ENCODE data around the gene TMEM213.

The TMEM213 gene

DNA sequence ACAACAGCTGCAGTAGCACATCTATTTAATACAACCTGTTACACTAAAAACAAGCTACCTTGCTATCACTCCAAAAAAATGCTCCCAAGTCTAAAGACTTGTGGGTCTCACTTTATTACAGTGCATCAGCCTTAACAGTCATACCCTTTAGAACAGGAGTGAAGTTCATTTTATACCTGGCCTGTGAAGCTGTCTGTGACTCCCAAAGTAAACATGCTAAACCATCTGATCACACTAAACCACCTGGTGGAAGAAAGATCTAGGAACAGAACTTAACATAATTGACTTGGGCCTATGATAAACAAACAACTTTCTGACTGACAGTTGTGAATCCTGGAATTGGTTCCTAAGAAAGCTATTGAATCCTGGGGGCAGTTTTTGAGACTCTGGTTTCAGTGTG lies 81.1 kb downstream of the TMEM213 start:
- DNase-seq: no peak

DNA sequence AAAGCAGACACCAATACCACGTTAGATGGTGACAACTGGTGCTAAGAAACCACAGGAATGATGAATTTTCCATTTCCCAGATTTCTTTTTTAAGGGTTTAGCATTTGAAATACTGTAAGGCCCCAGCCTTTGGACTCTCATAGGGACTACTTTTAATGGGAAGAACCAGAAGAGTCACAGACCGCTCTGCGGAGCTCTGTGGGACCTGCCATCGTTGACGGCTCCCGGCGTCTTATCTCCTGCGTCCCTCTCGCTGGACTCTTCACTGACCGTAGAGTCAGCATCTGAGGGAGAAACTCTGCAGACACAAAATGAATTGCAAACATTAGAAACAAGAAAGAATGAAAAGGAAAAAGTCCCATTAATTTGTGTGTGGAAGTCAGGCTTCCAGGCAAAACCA lies 81.6 kb downstream of the TMEM213 start:
- DNase-seq: no peak

DNA sequence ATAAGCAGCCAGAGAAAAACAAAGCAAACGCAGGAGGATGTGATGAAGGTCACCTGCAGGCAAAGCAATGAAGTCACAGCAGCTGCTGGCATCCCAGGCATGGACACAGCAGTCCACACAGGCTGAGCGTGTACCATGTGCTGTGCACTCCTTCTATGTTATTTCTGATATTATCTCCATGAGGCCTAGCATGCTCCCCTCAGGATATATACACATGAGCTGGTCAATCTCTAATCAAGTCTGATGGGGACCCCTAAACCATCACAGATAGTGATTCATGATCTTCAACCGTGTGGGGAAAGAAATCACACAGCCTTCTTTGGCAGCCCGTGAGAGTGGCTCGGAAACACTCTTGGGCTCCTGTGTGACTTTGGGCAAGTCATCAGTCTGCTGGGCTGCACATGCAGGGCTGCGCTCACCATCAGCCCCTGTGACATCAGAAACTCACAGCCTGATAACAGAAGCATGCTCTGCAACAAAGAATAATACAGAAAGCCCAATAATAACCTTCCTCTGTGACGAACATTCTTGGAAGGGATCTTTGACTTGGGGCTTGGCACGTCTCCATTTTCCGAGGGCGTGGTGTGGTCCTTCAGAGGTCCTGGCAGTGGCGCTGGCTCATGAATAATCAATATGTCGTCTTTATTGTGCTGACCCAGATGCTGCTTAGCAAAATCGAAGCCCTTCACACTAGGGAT lies 83.2 kb downstream of the TMEM213 start:
- no peak for DNase-seq

DNA sequence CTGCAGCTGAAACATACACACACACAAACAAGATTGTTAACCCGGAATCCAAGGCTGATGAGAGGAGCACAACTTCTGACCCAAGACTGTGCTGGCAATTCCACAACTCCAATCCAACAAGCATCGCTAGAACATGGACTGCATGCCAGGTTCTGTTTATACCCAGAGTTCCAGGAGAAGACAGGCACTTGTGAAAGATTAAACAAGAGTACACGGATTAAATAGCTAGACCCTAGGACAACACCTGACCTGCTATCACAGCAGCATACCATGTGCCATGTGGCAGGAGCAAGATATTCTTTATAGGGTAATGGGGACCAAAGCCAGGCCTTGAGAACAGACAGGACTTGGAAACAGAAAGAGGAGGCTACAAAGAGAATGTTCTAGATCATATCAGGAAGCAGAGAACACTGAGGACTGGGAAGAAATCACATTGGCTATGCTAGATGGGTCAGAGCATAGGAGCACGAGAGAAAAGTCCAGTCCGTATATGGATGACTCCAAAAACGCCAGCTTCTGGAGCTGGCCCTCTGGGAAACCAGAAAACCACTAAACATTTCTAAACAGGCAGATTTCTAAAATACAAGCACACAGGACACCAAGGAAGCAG lies 83.9 kb downstream of the TMEM213 start:
- DNase-seq: no peak

DNA sequence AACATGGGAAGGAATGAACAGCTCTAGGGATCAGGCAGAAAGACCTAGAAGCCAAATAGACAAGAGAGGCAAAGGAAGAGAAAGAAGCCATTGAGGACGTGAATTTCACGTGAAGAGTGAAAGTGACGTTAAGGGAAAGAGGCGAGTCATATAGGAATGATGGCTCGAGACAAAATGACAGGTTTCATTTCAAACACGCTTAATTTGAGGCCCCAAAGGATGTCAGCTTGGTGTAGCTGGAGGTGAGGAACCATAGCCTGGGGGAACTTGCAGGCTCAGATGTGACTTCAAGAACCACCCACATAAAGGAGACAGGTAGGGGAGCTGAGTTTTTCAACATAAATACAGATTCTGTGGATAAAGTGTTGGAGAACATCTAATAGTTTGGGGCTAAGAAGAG lies 84.5 kb downstream of the TMEM213 start:
- DNase-seq: no peak

DNA sequence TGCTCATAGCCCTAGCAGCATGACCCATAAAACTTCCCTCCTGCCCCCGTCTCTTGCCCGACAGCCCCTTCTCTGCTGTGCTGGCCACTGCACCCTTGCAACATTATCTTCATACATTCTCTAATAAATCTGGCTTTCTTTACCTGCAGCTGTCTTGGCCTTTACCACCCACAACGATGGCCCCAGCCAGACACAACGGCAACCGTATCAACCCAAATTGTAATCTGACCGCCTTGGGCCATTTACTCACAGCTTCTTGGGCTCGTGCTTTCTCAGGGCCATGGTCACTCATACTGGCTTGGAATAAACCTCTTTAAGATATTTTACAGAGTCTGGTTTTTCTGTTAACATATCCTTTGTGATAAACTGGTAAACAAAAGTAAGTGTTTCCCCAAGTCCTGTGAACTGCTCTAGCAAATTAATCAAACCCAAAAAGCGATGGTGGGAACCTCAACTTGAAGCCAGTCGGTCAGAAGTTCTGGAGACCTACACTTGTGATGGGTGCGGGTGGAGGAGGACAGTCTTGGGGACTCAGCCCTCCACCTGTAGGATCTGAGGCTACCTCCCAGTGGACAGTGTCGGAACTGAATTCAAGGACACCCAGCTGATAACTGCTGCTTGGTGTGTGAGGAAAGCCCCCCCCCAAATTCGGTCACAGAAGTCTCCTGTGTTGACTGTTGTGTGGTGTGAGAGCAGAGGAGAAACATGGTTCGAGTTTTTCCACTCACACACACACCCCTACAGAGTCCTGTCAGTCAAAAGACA lies 87.8 kb downstream of the TMEM213 start:
- no peak for DNase-seq

DNA sequence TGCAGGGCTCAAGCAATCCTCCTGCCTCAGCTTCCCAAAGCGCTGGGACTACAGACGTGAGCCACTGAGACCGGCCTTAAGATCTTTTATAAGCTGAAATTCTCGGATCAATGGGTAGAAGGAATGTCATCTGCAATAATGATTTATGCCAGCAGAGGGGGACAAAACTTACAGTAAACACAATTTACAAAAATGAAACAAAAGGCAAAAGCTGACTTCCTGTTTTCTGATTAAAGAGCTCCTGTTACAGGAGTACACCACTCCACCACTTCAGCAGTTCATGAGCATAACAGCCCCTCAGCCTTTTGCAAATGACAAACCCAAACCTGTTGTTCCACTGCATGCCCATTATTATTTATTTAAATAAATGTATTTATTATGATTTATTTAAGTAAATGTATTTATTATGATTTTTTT lies 88.7 kb downstream of the TMEM213 start:
- DNase-seq: peak; percentile 70

DNA sequence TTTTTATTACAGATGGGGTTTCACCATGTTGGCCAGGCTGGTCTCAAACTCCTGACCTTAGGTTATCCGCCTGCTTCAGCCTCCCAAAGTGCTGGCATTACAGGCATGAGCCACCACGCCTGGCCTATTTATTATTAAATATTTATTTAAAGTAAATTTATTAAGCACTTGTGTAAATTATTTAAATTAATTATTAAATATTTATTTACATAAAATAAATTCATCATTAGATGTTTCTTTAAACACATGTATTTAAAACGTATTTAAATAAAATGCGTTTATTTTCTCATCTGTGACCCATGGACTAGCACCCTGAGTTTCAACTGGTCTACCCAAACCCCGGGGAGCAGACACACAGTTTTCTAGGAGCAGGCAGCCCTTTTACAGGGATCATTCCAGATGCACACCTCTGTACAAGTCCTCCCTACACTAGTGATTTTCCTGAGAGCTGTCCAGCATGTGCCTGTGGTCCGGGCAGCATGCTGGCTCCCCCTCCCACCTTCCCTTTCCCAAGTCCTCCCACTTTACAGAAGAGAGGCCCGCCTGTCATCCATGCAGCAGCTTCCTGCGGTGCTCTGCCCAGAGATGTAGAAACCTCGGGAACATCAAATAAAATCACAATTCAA lies 89.4 kb downstream of the TMEM213 start:
- no peak for DNase-seq
